Head of caudate nucleus (tissue), 42 donors: ENCODE measurements around the gene NEU4.

Experiments used
- DNase-seq, 42 donors: peaks; one replicate each; pipeline versions ENCODE4 v3.0.0 to v3.0.0-alpha.2; 2020 to 2021; ENCODE audit warnings: mixed read lengths in 7 of 42
- intact Hi-C: fragments of 100-400 bp; cut with DNase I; formaldehyde crosslinking; loops from one replicate; pipeline ENCODE4 v1.15.0; 2022

The NEU4 gene

GRCh38 chr2:241865957-241866789, 57.2 kb downstream of the NEU4 start:
- intact Hi-C loops: no loop called here
- peak in 4 of 42 donors; percentile 13 to 54 (median 46) for DNase-seq
